ENCODE results near the gene PURA. TPM values are rescaled to one million over a fixed set of nuclear protein-coding genes. Genes with fewer than 3 reads are reported as not detected.

Gene PURA
- total and polyA plus RNA-seq, 2 donors from 2014 or later, result 4.7 to 31.6 TPM

DNA sequence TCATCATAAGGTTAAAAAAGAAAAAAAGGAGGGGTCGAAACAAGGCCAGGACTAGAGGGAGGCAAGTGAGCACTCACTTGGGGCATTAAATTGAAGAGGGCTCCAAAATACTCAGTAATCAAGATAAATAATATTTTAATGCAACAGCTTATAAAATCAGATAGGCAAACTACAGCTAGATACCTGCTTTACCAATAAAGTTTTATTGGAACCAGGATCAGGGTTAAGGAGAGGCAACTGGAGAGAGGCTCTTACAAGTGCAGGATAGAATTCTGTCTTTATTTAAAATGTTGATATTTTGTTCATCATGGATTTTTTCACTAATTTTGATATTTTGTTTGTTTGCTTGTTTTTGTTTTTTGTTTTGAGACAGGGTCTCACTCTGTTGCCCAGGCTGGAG lies 30.3 kb upstream of the PURA start:
- Histone ChIP-seq H3K4me1 (ENCODE audit: control insufficient read depth in 2 of 3, insufficient read depth in 2 of 3, low read depth in 1 of 3, low read length in 3 of 3) (peaks cover 0 to 10% (median 6%) of the 10 kb centered on the region in 3 donors), H3K27ac (ENCODE audit: low read depth in 2 of 2, low read length in 2 of 2) (no peak overlapping the region), H3K27me3 (ENCODE audit: control insufficient read depth, insufficient read depth, low read length) (no peaks in the 10 kb centered on the region), H3K36me3 (ENCODE audit: control insufficient read depth in 2 of 3, insufficient read depth in 3 of 3, low read length in 3 of 3) (no peaks in the 10 kb centered on the region), H3K9me3 (ENCODE audit: control insufficient read depth in 2 of 3, insufficient read depth in 1 of 3, low read length in 3 of 3) (no peaks in the 10 kb centered on the region), H3K4me3 (ENCODE audit: low read length in 3 of 3) (no peak overlapping the region), H3K9ac (ENCODE audit: low read length in 3 of 3) (no peak overlapping the region)
- FAIRE-seq (no peak), DNase-seq (no peak)
- intact Hi-C loops (cut with DNase I), result no loop called here
- TF ChIP-seq, protein P1, sequence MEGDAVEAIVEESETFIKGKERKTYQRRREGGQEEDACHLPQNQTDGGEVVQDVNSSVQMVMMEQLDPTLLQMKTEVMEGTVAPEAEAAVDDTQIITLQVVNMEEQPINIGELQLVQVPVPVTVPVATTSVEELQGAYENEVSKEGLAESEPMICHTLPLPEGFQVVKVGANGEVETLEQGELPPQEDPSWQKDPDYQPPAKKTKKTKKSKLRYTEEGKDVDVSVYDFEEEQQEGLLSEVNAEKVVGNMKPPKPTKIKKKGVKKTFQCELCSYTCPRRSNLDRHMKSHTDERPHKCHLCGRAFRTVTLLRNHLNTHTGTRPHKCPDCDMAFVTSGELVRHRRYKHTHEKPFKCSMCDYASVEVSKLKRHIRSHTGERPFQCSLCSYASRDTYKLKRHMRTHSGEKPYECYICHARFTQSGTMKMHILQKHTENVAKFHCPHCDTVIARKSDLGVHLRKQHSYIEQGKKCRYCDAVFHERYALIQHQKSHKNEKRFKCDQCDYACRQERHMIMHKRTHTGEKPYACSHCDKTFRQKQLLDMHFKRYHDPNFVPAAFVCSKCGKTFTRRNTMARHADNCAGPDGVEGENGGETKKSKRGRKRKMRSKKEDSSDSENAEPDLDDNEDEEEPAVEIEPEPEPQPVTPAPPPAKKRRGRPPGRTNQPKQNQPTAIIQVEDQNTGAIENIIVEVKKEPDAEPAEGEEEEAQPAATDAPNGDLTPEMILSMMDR (IDR thresholded peaks at IDR 0.05; ENCODE audit: borderline replicate concordance, extremely low read depth, insufficient read depth), result no peak

DNA sequence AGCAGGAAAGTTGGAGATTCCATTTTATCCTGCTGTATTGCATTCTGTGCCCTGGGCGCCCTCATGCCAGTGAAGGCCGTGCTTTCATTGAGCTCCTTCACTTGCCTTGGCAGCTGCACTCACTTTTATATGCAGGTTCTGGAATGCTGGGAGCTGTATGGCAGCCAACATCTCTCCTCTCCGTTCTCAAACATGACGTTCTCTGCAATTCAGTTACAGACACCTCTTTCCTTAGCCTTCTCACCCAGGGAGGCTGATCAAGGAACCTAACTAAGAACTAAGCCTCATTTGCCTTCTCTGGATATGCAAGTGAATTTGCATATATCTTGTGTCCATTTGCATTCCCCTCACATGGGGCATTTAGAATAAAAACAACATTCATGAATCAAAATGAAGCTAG lies 29.4 kb upstream of the PURA start:
- Histone ChIP-seq H3K4me3 (ENCODE audit: low read length in 3 of 3) (no peak overlapping the region), H3K4me1 (ENCODE audit: control insufficient read depth in 2 of 3, insufficient read depth in 2 of 3, low read depth in 1 of 3, low read length in 3 of 3) (peaks cover 0 to 10% (median 6%) of the 10 kb centered on the region in 3 donors), H3K9me3 (ENCODE audit: control insufficient read depth in 2 of 3, insufficient read depth in 1 of 3, low read length in 3 of 3) (peaks cover 0 to 2% (median 0%) of the 10 kb centered on the region in 3 donors), H3K9ac (ENCODE audit: low read length in 3 of 3) (no peak overlapping the region), H3K27ac (ENCODE audit: low read depth in 2 of 2, low read length in 2 of 2) (no peak overlapping the region), H3K27me3 (ENCODE audit: control insufficient read depth, insufficient read depth, low read length) (no peaks in the 10 kb centered on the region), H3K36me3 (ENCODE audit: control insufficient read depth in 2 of 3, insufficient read depth in 3 of 3, low read length in 3 of 3) (no peaks in the 10 kb centered on the region)
- TF ChIP-seq, protein P1 (IDR thresholded peaks at IDR 0.05; ENCODE audit: borderline replicate concordance, extremely low read depth, insufficient read depth), result no peak
- FAIRE-seq (no peak), DNase-seq (no peak)
- intact Hi-C loops (cut with DNase I), result no loop called here

DNA sequence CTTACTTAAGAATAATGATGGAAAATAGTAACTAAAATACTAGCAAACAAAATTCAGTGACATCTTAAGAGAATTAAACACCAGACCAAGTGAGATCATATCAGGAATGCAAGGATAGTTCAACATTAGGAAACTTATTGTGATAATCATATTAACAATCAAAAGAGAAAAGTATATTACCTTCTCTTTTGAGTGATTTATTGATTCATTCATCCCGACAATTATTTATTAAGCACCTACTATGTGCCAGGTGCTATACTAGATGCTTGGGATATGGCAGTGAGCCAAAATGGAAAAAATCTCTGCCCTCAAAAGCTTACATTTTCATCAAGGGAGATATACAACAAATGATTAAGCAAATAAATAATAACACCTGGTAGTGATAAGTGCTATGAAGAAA lies 23.7 kb upstream of the PURA start:
- no peaks in the 10 kb centered on the region for H3K36me3 ChIP-seq (ENCODE audit: control insufficient read depth in 2 of 3, insufficient read depth in 3 of 3, low read length in 3 of 3)
- intact Hi-C loops (cut with DNase I), result no loop called here
- no peak overlapping the region for H3K4me3 ChIP-seq (ENCODE audit: low read length in 3 of 3)
- DNase-seq (no peak), FAIRE-seq (no peak)
- H3K4me1 ChIP-seq (ENCODE audit: control insufficient read depth in 2 of 3, insufficient read depth in 2 of 3, low read depth in 1 of 3, low read length in 3 of 3), result peaks cover 0 to 2% (median 2%) of the 10 kb centered on the region in 3 donors
- H3K9ac ChIP-seq (ENCODE audit: low read length in 3 of 3), result no peak overlapping the region
- H3K27me3 ChIP-seq (ENCODE audit: control insufficient read depth, insufficient read depth, low read length), result no peaks in the 10 kb centered on the region
- TF ChIP-seq, protein P1 (IDR thresholded peaks at IDR 0.05; ENCODE audit: borderline replicate concordance, extremely low read depth, insufficient read depth), result no peak
- no peak overlapping the region for H3K27ac ChIP-seq (ENCODE audit: low read depth in 2 of 2, low read length in 2 of 2)
- peaks cover 0 to 6% (median 2%) of the 10 kb centered on the region in 3 donors for H3K9me3 ChIP-seq (ENCODE audit: control insufficient read depth in 2 of 3, insufficient read depth in 1 of 3, low read length in 3 of 3)

DNA sequence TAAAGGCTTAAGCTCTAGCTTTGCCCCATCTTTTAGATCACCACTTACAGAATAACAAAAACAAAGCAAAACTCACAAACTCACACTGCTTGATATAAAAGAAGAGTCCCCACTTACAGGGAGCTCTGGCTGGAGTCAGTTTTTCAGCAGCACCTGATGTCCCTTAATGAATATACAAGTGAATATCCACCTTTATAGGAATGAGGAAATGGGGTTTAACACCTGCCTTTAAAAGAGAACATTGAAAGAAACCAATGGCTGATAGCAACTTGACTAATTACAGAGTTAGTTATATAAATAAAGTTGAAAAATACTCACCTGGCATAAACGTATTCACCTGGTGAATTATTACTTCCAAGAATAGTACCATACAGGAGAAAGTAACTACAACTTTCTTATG lies 20.7 kb upstream of the PURA start:
- Histone ChIP-seq H3K4me3 (ENCODE audit: low read length in 3 of 3) (no peak overlapping the region), H3K27me3 (ENCODE audit: control insufficient read depth, insufficient read depth, low read length) (no peaks in the 10 kb centered on the region), H3K36me3 (ENCODE audit: control insufficient read depth in 2 of 3, insufficient read depth in 3 of 3, low read length in 3 of 3) (no peaks in the 10 kb centered on the region), H3K4me1 (ENCODE audit: control insufficient read depth in 2 of 3, insufficient read depth in 2 of 3, low read depth in 1 of 3, low read length in 3 of 3) (no peaks in the 10 kb centered on the region), H3K9me3 (ENCODE audit: control insufficient read depth in 2 of 3, insufficient read depth in 1 of 3, low read length in 3 of 3) (peaks cover 0 to 6% (median 2%) of the 10 kb centered on the region in 3 donors), H3K9ac (ENCODE audit: low read length in 3 of 3) (no peak overlapping the region), H3K27ac (ENCODE audit: low read depth in 2 of 2, low read length in 2 of 2) (no peak overlapping the region)
- TF ChIP-seq, protein P1 (IDR thresholded peaks at IDR 0.05; ENCODE audit: borderline replicate concordance, extremely low read depth, insufficient read depth), result no peak
- no peak for DNase-seq
- intact Hi-C loops (cut with DNase I), result no loop called here
- no peak for FAIRE-seq

All from kidney (tissue), 14 donors.